H1 (cell line): ENCODE results near the gene RAB11FIP5. TPM values are rescaled to one million over a fixed set of nuclear protein-coding genes. Genes with fewer than 3 reads are reported as not detected.

ENCODE experiments used
- BCL11A ChIP-seq, 2 experiments: IDR thresholded peaks; one replicate each; pipeline ENCODE4 v1.6.1; 2011; ENCODE audit warnings: low read depth in 2 of 2, low read length in 2 of 2, mild to moderate bottlenecking in 2 of 2
- SIX5 ChIP-seq: IDR thresholded peaks from 2 replicates; pipeline ENCODE4 v1.6.1; 2011; ENCODE audit warnings: mild to moderate bottlenecking, low read depth, low read length
- polyA plus RNA-seq, 7 experiments: library from polyadenylated mRNA; depleted of rRNA in 3 of 7; stranded (reverse) in 5 of 7; unstranded in 2 of 7; fragments of >200 nt in 5 of 7; fragments of 200-250 nt in 2 of 7; gene quantifications; 1 replicate in 5 of 7; 2 replicates in 1 of 7; 4 replicates in 1 of 7; pipeline versions ENCODE4 v1.2.1 to v1.2.3, GENCODE V29; 2011 to 2013; ENCODE audit warnings: missing spikeins in 2 of 7, mixed read lengths in 2 of 7
- total RNA-seq: library from RNA; stranded (reverse); fragmentation: NEBNext Ultra II Directional; extraction: Animal tissue kit (Norgen Biotek cat#: 25700); gene quantifications from 2 replicates; pipeline ENCODE4 v1.2.1, GENCODE V29; 2021
- TF ChIP-seq, protein P1 (sequence below): fragments of 300-600 bp; sonication (generic); IDR thresholded peaks from 2 replicates; pipeline ENCODE4 v1.7.1; 2012; ENCODE audit warnings: low read length, moderate library complexity, mild to moderate bottlenecking, inconsistent platforms; ENCODE audit not compliant: insufficient replicate concordance

Gene RAB11FIP5
- total and polyA plus RNA-seq, 2 of the 8 experiments (the other 6 are each of a cell fraction or from before 2014, with no cell fraction given) = 6.3 to 17.0 TPM

DNA sequence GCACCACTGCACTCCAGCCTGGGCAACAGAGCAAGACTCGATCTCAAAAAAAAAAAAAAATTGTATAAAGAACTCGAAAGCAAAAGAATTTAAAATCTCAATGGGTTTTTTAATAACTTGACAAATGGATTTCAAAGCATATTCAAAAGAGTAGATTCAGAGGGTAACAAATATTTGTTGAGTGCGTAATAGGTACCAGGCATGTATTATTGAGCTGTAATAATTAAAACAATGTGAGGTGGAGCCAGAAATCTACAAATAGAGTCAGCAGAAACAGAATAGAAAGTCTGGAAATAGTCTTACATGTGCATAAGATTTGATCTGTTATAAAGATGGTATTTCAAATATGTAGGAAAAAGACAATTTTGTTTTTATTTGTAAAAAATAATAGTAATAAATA is 19.1 kb upstream of the RAB11FIP5 start (continued):
- TF ChIP-seq, protein P1, sequence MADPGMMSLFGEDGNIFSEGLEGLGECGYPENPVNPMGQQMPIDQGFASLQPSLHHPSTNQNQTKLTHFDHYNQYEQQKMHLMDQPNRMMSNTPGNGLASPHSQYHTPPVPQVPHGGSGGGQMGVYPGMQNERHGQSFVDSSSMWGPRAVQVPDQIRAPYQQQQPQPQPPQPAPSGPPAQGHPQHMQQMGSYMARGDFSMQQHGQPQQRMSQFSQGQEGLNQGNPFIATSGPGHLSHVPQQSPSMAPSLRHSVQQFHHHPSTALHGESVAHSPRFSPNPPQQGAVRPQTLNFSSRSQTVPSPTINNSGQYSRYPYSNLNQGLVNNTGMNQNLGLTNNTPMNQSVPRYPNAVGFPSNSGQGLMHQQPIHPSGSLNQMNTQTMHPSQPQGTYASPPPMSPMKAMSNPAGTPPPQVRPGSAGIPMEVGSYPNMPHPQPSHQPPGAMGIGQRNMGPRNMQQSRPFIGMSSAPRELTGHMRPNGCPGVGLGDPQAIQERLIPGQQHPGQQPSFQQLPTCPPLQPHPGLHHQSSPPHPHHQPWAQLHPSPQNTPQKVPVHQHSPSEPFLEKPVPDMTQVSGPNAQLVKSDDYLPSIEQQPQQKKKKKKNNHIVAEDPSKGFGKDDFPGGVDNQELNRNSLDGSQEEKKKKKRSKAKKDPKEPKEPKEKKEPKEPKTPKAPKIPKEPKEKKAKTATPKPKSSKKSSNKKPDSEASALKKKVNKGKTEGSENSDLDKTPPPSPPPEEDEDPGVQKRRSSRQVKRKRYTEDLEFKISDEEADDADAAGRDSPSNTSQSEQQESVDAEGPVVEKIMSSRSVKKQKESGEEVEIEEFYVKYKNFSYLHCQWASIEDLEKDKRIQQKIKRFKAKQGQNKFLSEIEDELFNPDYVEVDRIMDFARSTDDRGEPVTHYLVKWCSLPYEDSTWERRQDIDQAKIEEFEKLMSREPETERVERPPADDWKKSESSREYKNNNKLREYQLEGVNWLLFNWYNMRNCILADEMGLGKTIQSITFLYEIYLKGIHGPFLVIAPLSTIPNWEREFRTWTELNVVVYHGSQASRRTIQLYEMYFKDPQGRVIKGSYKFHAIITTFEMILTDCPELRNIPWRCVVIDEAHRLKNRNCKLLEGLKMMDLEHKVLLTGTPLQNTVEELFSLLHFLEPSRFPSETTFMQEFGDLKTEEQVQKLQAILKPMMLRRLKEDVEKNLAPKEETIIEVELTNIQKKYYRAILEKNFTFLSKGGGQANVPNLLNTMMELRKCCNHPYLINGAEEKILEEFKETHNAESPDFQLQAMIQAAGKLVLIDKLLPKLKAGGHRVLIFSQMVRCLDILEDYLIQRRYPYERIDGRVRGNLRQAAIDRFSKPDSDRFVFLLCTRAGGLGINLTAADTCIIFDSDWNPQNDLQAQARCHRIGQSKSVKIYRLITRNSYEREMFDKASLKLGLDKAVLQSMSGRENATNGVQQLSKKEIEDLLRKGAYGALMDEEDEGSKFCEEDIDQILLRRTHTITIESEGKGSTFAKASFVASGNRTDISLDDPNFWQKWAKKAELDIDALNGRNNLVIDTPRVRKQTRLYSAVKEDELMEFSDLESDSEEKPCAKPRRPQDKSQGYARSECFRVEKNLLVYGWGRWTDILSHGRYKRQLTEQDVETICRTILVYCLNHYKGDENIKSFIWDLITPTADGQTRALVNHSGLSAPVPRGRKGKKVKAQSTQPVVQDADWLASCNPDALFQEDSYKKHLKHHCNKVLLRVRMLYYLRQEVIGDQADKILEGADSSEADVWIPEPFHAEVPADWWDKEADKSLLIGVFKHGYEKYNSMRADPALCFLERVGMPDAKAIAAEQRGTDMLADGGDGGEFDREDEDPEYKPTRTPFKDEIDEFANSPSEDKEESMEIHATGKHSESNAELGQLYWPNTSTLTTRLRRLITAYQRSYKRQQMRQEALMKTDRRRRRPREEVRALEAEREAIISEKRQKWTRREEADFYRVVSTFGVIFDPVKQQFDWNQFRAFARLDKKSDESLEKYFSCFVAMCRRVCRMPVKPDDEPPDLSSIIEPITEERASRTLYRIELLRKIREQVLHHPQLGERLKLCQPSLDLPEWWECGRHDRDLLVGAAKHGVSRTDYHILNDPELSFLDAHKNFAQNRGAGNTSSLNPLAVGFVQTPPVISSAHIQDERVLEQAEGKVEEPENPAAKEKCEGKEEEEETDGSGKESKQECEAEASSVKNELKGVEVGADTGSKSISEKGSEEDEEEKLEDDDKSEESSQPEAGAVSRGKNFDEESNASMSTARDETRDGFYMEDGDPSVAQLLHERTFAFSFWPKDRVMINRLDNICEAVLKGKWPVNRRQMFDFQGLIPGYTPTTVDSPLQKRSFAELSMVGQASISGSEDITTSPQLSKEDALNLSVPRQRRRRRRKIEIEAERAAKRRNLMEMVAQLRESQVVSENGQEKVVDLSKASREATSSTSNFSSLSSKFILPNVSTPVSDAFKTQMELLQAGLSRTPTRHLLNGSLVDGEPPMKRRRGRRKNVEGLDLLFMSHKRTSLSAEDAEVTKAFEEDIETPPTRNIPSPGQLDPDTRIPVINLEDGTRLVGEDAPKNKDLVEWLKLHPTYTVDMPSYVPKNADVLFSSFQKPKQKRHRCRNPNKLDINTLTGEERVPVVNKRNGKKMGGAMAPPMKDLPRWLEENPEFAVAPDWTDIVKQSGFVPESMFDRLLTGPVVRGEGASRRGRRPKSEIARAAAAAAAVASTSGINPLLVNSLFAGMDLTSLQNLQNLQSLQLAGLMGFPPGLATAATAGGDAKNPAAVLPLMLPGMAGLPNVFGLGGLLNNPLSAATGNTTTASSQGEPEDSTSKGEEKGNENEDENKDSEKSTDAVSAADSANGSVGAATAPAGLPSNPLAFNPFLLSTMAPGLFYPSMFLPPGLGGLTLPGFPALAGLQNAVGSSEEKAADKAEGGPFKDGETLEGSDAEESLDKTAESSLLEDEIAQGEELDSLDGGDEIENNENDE = no peak
- TF ChIP-seq BCL11A (IDR thresholded peaks at IDR 0.05; ENCODE audit: low read depth in 2 of 2, low read length in 2 of 2) (no peak), SIX5 (no peak)
